Central memory CD4-positive, alpha-beta T cell (primary cell): Measurements from ENCODE around the gene ADGRV1.
"Not testable (repeated sequence)": the region's sequence is repeated elsewhere in the genome, so short reads cannot be mapped to it uniquely, and the experiment has no call there.

ENCODE experiments used
- DNase-seq: peaks from one replicate; pipeline ENCODE4 v3.0.0; 2022

ADGRV1 gene

DNA sequence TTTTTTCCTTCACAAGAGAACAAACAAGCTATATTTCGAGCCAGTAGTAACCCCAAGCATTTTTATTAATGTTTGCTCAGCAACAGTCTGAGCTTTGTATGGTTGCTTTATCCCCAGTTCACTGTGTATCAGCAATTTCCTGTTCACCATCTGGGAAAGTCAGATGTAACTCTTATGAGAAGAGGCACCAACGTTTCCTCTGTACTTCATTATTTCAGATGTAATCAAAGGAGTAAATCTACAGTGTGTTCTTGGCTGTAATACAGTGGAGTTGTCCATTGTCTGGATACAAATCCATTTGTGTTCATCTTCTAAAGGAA lies 484.3 kb downstream of the ADGRV1 start:
- DNase-seq = no peak

DNA sequence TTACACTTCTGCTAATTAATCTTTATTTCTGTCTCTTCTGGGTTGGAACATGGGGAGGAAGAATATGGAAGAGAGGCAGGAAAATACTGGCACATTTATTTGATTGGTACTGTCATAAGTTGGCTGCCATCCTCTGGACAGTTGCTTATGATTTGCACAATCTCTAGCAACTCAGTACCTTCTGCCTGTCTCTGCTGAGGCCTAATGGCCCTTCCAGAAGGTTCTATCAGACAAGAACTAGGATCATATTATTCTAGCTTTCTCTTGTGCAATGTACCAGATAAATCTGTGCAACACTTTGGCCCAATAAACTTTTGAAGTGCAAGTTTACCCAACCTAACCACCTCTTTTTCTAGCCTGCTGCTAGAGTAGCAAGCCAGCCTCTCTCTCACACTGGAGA lies 489.5 kb downstream of the ADGRV1 start:
- DNase-seq = no peak

DNA sequence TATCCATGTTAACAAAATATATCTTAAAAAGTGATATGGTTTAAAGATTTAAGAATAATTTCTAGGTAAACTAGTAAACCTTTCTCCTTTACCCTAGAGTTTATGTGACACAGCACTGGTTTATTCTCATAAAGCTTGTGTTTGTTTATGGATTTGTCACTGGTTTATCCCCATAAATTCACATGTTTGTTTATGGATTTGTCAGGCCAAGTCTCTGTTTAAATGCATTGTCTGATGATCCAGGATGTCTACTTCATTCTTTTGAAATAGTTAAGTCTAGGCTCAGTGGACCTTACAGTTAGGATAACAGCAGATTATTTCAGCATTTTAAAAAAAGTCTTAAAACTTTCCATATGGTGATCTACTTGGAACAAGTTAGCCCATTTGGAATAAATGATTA lies 490.5 kb downstream of the ADGRV1 start:
- no peak for DNase-seq

DNA sequence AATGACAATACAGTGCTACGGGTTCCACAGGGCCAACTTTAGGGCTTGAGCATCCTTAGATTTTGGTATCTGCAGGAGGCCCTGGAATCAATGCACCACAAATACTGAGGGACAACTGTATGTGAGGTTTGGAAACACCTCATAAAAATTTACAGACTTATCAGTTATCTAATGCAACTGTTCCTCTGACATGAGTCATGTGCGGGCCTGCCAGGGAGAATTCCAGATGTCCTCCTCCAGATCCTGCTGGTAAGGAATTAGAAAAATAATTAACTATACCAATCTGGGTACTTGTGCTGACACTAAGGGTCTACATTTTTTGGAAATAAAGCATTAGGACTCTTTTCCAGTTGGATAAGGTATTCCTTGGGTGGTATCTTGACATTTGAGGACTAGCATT lies 491.2 kb downstream of the ADGRV1 start:
- no peak for DNase-seq

DNA sequence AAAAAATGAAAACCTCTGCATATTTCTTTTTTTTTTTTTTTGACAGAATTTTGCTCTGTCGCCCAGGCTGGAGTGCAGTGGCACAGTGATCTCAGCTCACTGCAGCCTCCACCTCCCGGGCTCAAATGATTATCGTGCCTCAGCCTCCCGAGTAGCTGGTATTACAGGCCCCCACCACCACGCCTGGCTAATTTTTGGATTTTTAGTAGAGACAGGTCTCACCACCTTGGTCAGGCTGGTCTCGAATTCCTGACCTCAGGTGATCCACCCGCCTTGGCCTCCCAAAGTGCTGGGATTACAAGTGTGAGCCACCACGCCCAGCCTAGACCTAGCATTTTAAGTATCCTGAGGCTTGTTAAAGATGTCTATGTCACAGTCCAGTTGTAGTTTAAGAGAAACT lies 493.8 kb downstream of the ADGRV1 start:
- DNase-seq = not testable (repeated sequence)

DNA sequence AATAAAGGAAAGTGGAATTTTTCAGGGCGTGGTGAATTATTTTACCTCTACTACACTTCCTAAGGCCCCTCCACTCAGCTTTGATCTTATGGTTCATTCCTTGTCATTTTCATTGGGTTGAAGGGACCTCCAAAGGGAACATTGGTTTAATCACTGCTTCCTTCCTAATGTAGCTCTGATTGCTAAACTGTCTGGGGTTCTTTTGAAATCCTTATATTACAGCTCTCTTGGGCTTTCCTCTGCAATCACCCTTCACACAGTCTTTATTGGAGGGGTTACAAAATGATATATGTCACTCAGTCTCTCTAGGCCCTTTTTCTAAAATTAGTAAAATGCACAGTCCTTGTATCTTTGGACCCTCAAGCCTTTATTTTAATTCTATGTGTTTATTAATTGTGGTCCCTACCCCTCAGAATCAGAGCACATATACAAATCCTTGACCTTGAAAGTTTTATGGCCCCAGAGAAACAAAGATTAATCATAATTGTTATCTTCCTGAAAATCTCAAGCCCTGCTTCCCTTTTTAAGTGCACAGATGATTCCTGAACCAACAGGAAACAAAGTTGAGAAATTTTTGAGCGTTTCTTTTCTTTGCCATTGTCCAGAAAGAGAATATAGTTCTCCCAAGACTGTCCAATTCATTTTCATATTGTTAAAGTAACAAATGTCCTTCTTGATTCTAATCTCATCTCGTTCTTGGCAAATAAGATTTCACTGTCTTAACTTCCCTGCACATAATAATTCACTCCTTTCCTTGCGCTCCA lies 494.6 kb downstream of the ADGRV1 start:
- no peak for DNase-seq

DNA sequence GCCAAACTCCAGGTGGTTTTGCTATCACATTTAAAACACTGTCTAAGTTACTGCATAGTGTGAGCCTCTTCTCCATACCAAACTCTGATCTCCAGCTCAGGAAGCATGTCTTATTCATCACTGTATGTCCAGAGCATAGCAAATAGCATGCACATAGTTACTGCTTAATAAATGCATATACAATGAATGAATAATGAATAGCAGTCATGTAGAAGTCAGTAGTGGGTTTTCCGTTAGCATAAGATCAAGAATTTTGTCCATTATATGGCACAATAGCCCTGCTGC lies 495.1 kb downstream of the ADGRV1 start:
- DNase-seq = no peak

DNA sequence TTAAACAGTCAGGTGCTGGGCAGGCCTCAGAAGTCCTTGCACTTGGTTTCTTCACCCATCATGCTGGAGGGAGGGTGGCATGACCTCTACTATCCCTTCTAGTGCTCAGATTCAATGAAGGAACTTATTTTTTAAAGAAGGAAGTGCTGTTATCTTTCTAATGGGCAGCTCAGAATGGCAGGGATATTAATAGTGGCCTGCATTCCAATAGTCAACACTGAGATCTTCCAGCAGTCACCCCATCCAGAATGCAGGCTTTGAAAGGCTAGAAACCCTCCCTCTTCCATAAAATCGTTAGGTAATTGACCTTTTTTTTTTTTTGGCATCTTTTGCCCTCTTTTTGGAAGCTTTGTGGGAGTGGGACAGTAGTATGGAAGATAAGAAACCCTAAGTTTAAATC lies 499.6 kb downstream of the ADGRV1 start:
- no peak for DNase-seq

DNA sequence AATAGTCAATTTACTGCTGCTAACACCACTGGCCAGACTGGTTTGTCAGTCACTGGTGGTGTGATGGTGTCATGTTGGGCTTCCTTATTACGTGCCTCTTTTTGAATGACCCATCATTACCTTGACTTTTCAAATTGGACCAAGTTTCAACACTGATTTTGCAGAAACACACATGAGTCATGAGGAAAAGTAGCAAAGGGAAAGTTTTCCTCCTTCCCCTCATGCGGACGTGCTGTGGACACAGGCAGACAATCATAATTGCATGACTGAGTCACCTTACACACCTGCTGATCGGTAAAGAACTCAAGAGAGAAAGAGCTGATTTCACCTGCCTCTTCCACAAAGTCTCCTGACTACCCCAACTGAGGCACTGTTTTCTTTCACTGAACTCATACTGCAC lies 500.0 kb downstream of the ADGRV1 start:
- no peak for DNase-seq

DNA sequence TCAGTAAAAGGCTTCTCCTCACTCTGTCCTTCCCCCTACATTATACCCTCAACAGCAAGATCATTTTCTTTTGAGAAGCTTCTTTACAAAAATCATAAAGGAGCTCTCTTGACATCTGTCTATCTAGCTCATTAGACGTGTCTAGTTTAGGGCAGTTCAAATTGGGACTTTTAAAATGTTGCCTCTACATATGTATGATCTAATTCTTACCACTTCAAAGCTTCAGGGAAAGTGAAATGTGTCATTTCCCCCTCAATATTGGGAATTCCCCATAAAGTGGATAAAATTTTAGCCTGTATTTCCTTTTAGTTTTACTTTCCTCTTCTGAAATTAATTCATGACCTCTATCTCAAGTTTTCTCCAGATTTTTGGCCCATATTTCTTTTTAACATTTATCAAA lies 500.8 kb downstream of the ADGRV1 start:
- DNase-seq = no peak

DNA sequence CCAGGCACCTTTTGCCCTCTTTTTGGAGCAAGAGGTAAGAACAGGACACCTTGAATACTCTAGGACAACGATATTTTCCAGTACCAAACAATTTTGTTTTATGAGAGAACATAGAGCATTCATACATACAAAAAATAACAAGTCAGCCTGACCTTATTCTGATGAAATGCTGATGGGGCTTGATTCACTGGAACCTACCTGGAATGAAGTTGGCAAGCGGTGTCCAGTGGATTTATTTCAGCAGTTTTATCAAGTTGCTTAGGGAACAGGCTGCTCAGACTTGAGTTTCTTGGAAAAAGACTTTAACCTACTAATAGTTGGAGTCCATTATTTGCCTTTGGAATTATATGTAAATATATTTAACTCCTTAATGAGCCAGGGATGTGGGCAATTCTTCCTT lies 502.5 kb downstream of the ADGRV1 start:
- DNase-seq = no peak

DNA sequence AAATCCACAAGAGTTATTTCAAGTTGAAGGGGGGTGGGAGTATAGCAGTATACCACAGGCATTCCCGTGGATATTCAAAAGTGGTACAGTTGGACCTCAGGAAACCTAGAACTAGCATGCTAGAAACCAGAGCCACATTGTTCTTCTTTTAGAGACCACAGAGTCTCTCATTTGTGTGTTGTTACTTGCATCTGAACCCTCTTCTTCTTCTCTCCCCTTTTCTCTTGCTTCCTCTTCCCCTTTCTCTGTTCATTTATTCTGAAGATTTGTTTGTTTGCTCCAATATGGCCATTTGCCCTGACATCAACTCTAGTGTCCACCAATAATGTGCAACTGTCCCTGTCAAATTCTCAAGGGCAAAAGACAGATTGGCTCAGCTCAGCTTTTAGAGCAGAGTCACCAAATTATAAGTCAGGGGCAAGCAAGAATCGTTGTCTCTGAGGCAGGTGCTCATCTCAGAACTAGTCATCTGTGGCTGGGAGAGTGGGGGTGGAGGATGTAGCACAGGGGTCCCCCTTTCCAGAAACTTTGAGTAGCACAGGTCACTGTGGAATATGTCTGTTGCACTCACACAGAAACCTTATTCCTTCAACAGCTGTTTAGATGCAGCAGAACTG lies 503.5 kb downstream of the ADGRV1 start:
- no peak for DNase-seq

DNA sequence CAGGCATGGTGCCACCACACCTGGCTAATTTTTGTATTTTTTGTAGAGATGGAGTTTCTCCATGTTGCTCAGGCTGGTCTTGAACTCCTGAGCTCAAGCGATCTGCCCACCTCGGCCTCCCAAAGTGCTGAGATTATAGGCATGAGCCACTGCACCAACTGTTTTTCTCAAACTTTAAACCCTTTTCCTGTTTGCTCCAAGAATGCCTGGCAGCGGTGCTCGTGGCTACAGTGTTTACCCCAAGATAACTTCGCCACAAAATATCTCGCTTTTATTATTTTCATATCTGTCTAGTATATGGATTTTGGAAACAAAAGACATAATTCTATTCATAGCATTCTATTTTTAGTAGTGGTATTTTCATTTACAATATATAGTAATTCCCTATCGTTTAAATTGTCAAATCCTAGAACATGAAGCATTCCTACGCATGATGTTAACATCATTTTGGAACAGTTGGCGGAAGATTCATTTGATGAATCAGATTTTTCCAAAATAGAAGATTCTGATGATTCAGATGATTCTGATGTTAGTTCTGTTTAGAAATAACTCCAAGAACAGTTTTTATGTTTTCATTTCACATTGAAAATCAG lies 504.6 kb downstream of the ADGRV1 start:
- not testable (repeated sequence) for DNase-seq

DNA sequence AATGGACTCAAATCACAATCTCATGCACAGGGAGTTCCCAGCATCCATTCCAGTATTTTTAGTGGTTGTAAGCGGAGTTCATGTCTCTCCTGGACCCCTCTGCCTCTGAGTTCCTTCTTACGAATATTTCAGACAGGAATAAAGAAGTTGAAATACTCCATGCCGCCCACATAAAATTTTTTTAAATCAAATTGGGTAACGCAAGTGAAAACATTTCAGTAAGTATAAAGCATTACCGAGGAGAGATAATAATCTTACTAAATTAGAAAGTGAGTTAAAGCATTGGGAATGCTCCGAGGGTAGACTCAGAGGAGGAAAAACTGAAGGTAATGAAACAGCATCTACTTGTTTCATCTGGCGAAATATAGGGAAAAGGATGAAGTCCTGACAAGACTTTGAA lies 506.9 kb downstream of the ADGRV1 start:
- DNase-seq = no peak

DNA sequence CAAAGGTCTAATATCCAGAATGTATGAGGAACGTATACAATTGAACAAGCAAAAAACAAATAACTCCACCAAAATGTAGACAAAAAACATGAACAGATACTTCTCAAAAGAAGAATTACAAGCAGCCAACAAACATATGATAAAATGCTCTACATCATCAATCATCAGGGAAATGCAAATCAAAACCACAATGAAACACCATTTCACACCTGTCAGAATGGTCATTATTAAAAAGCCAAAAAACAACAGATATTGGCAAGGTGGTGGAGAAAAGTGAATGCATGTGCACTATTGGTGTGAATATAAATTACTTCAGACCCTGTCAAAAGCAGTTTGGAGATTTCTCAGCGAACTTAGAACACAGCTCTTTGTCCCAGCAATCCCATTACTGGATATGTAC lies 510.8 kb downstream of the ADGRV1 start:
- DNase-seq = no peak

DNA sequence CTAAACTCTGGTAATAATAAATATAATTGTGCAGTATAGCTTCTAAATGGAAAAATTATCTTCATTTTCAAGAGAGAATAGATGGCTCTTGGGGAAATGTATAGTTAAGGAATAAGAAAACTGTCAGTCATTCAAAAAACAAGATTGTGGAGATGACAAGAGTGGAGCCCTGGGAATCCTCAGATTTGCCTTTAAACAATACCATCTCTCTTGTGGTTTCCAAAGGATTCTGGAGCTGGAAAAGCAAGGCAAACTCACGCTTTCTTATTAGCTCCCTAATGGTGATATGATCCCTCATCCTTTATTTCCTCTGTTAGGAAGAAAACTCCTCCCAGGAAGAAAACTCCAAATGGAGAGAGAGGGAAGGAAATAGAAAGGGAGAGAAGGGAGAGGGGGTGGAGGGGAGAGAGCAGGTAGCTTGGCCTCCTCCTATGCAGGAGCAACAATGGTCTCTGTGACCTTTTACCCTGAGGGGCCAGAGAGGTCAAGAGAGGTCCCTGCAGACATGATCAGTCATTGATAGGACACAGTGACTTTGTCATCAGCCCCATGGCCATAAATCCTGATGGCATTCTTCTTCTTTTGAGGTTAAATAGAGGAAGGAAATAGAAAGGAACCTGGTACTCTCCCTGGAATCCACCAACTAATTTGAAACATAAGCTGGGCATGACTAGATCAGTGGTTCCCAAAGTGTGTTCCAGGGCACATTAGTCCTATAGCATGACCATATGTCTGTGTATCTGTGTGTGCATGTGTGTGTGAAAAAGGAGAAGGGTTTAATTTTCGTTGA lies 512.4 kb downstream of the ADGRV1 start:
- no peak for DNase-seq

DNA sequence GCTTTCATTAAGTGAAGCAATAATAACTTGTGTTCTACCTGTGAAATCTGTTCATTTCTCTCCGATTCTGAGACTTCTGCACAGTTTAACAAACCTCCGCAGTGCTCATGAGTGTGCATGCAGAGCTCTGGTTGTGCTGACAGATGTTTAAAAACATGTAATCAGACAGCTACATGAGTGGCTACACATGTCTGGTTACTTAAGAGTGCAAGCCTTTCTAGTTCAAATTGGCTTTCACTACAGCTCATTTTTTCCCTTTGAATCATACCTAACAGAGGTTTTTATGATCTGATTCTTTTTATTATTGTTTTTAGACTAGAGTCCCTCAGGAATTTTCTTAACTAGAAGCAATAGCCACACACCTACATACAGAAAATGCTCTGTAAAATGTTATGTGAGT lies 514.3 kb downstream of the ADGRV1 start:
- DNase-seq = no peak

DNA sequence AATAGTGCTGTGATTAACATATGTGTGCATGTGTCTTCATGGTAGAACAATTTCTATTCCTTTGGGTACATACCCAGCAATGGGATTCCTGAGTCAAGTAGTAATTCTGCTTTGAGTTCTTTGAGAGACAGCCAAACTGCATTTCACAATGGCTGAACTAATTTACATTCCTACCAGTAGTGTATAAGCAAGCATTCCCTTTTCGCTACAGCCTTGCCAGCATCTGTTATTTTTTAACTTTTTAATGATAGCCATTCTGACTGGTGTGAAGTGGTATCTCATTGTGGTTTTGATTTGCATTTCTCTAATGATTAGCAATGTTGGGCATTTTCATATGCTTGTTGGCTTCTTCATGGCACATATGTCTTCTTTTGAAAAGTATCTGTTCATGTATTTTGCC lies 516.0 kb downstream of the ADGRV1 start:
- no peak for DNase-seq

DNA sequence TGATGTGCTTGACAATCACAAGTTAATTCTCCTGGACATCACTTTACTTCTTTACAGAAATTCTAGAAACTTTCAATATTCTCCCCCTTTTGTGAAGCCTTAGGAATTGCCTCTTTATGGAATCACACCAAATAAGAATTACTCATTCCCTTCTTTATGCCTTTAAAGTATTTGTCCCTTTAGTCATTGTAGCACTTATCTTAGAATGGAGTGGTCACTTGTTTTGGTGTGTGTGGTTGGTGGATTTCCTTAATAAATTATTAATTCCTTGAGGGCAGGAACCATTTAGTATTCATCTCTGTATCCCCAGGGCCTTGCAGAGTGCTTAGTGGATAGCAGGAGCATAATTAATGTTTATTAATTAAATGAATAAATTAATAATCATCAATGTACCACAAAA lies 517.5 kb downstream of the ADGRV1 start:
- no peak for DNase-seq

DNA sequence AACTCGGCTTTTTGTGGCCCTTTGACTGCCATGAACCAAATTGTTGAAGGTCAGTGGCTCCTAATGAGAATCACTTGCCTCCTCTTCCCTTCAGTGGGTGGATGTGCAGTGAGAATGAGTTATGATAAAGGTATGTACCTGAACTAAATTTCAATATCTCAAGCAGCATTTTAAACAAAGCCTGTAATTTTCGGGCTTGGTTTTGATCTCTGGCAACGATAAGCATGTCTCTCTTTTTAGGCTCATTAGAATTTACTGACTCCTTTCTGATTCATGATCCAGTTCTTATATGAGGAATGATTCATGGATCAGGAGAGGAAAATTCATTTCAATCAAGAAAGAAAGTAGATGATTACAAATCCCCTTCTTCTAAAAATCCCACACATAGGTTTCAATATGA lies 519.0 kb downstream of the ADGRV1 start:
- DNase-seq = no peak

DNA sequence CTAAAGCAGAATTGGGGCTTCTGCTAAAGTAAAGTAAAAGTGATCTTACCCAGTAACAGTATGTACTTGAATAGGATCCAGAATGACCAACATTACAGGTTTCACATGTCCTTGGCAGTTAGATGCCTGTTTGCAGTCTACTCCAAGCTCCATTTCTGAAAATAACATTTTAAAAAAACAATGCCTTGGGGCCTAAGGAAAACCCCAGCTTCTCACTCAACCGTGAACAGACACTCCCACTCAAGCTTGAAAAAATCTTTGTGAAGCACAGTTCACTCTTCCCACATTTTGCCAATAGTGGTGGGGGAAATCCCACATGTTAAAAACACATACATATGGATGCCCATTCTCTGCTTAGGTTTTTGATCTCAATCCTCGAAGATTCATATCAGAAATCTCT lies 520.4 kb downstream of the ADGRV1 start:
- no peak for DNase-seq

DNA sequence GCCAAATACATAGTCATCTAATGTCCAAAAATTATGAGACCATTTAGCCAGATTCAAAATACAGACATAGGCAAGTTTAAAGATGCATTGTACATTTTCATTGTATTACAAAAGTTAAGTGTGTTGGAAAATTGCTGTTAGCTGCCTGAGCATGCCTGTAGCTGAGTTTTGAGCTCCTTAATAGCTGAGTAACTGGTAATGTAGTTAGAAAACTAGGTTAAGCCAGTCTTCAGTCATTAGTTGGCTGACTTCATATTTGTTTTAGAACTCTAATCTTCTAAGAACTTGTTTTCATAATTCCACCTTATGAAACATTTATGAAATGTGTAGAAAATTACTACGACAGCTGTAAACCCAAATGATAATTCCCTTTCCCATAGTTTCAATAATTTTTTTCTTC lies 531.2 kb downstream of the ADGRV1 start:
- no peak for DNase-seq

DNA sequence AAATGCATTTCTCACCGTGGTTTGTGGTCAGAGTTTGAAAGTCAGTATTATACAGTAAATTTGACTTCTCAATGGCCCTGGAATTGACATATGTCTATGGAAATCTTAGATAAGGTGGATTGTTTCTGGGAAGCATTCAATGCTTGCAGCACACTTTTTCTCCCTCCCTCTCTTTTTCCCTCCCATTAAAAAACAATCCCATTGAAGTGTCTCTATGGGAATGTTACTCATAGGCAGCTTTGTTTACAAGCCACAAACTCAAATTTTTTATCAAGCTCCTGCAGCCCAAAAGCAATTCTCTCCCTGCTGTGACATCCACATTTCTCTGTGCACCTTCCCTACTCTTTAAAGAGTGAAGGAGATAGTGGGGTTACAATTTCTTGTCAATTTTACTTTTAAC lies 532.4 kb downstream of the ADGRV1 start:
- DNase-seq = no peak
